Measurements from ENCODE around the gene ARHGAP15.

- TF ChIP-seq, protein P1, sequence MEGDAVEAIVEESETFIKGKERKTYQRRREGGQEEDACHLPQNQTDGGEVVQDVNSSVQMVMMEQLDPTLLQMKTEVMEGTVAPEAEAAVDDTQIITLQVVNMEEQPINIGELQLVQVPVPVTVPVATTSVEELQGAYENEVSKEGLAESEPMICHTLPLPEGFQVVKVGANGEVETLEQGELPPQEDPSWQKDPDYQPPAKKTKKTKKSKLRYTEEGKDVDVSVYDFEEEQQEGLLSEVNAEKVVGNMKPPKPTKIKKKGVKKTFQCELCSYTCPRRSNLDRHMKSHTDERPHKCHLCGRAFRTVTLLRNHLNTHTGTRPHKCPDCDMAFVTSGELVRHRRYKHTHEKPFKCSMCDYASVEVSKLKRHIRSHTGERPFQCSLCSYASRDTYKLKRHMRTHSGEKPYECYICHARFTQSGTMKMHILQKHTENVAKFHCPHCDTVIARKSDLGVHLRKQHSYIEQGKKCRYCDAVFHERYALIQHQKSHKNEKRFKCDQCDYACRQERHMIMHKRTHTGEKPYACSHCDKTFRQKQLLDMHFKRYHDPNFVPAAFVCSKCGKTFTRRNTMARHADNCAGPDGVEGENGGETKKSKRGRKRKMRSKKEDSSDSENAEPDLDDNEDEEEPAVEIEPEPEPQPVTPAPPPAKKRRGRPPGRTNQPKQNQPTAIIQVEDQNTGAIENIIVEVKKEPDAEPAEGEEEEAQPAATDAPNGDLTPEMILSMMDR (IDR thresholded peaks at IDR 0.05): no peak
- TF ChIP-seq POLR2A (IDR thresholded peaks at IDR 0.05) (no peak), EP300 (IDR thresholded peaks at IDR 0.05) (no peak)
These were observed 506.1 kb downstream of the ARHGAP15 start for GRCh38 chr2:143635302-143635701.

Measured in suprapubic skin (tissue), 3 donors.